Caco-2 (cell line): Measurements from ENCODE around the gene ADK. TPM values are rescaled to one million over a fixed set of nuclear protein-coding genes. Genes with fewer than 3 reads are reported as not detected.

Experiments used
- BruUV-seq: library from RNA; stranded (reverse); fragments of 400-500 nt; replicated peaks from 2 replicates; lab custom pipeline; 2021; lab: Mats Ljungman, UMichigan
- CTCF ChIA-PET: fragments of 300-600 bp; sonication (Branson Sonifier 250); formaldehyde crosslinking; loops from one replicate; lab custom pipeline; 2022; ENCODE audit warnings: antibody characterized with exemption; lab: Charles Lee
- POLR2A ChIA-PET: fragments of 300-600 bp; sonication (Branson Sonifier 250); formaldehyde crosslinking; loops from one replicate; lab custom pipeline; 2022; ENCODE audit warnings: antibody characterized with exemption; lab: Charles Lee
- DNase-seq, 2 experiments: peaks; one replicate each; pipeline versions ENCODE4 v3.0.0 to v3.0.0-alpha.2; 2020 to 2022
- H3K27me3 ChIP-seq: replicated peaks from 2 replicates; pipeline ENCODE4 v1.6.0; 2011; ENCODE audit warnings: low read length; ENCODE audit not compliant: control insufficient read depth, insufficient read depth
- H3K36me3 ChIP-seq: 2 replicates; pipeline ENCODE4 v1.5.1; 2011; ENCODE audit warnings: low read length; ENCODE audit not compliant: control insufficient read depth, insufficient read depth
- H3K4me1 ChIP-seq: fragments of 250-450 bp; sonication (Bioruptor Pico); 2 replicates; pipeline ENCODE4 v1.5.1; 2020; ENCODE audit warnings: mild to moderate bottlenecking
- H3K4me3 ChIP-seq: 2 replicates; pipeline ENCODE4 v1.5.1; 2011; ENCODE audit warnings: low read depth, mild to moderate bottlenecking, control low read depth, low read length
- H3K9me3 ChIP-seq: fragments of 250-450 bp; sonication (Bioruptor Pico); 2 replicates; pipeline ENCODE4 v1.5.1; 2020; ENCODE audit warnings: mild to moderate bottlenecking, moderate library complexity
- H3K27ac Mint-ChIP-seq: one replicate; pipeline ENCODE4 v1.8.0; 2022; ENCODE audit warnings: mixed read lengths; ENCODE audit not compliant: unreplicated experiment
- H3K27me3 Mint-ChIP-seq: one replicate; pipeline ENCODE4 v1.8.0; 2022; ENCODE audit warnings: mixed read lengths; ENCODE audit not compliant: insufficient read depth, unreplicated experiment
- H3K36me3 Mint-ChIP-seq: one replicate; pipeline ENCODE4 v1.8.0; 2022; ENCODE audit warnings: mild to moderate bottlenecking, mixed read lengths; ENCODE audit not compliant: insufficient read depth, unreplicated experiment
- H3K4me1 Mint-ChIP-seq: one replicate; pipeline ENCODE4 v1.8.0; 2022; ENCODE audit warnings: low read depth, mixed read lengths; ENCODE audit not compliant: unreplicated experiment
- H3K4me3 Mint-ChIP-seq: one replicate; pipeline ENCODE4 v1.8.0; 2022; ENCODE audit warnings: mild to moderate bottlenecking, moderate library complexity, mixed read lengths; ENCODE audit not compliant: unreplicated experiment
- H3K9me3 Mint-ChIP-seq: one replicate; pipeline ENCODE4 v1.8.0; 2022; ENCODE audit warnings: mixed read lengths; ENCODE audit not compliant: unreplicated experiment
- CTCF ChIP-seq, 2 experiments: fragments of 200-600 bp in 1 of 2; IDR thresholded peaks; 1 replicate in 1 of 2; 2 replicates in 1 of 2; pipeline versions ENCODE4 v1.5.1 to v1.8.0; 2011 to 2022; ENCODE audit warnings: antibody characterized with exemption in 1 of 2, control low read depth in 1 of 2, inconsistent platforms in 1 of 2, low read depth in 1 of 2, low read length in 1 of 2, mild to moderate bottlenecking in 1 of 2, moderate library complexity in 1 of 2; ENCODE audit not compliant: insufficient read depth in 1 of 2, severe bottlenecking in 1 of 2, unreplicated experiment in 1 of 2
- intact Hi-C: fragments of 100-400 bp; cut with micrococcal nuclease; formaldehyde crosslinking; loops from one replicate; pipeline ENCODE4 v1.10.0; 2022; ENCODE audit not compliant: unreplicated experiment
- total RNA-seq: library from RNA; stranded (reverse); gene quantifications from 2 replicates; pipeline ENCODE4 v1.2.3, GENCODE V29; 2022

Gene ADK
- total RNA-seq, 1 experiment from 2014 or later, result 105 TPM

GRCh38 chr10:74384615-74385183 lies 233.7 kb downstream of the ADK start:
- BruUV-seq, result no TSS peak
- no peak overlapping the region for H3K4me3 Mint-ChIP-seq
- CTCF ChIA-PET, result no interaction called here

GRCh38 chr10:74388801-74389200 lies 237.8 kb downstream of the ADK start:
- Mint-ChIP-seq H3K27ac (no peak overlapping the region), H3K4me1 (no peaks in the 10 kb centered on the region), H3K36me3 (no peaks in the 10 kb centered on the region), H3K27me3 (no peaks in the 10 kb centered on the region), H3K9me3 (no peaks in the 10 kb centered on the region), H3K4me3 (no peak overlapping the region)
- Histone ChIP-seq H3K27me3 (no peaks in the 10 kb centered on the region), H3K4me3 (no peak overlapping the region), H3K9me3 (no peaks in the 10 kb centered on the region), H3K36me3 (no peaks in the 10 kb centered on the region), H3K4me1 (no peaks in the 10 kb centered on the region)
- POLR2A ChIA-PET, result no interaction called here
- no peak for DNase-seq
- no TSS peak for BruUV-seq
- intact Hi-C loops, result no loop called here
- CTCF ChIA-PET, result no interaction called here
- TF ChIP-seq CTCF (IDR thresholded peaks at IDR 0.05; ENCODE audit: insufficient read depth in 1 of 2, low read depth in 1 of 2, low read length in 1 of 2, severe bottlenecking in 1 of 2, unreplicated experiment in 1 of 2), result no peak

More at GRCh38 chr10:74384615-74385183, 233.7 kb downstream of the ADK start:
- Mint-ChIP-seq H3K27ac (no peak overlapping the region), H3K27me3 (no peaks in the 10 kb centered on the region), H3K4me1 (peaks cover 11% of the 10 kb centered on the region), H3K36me3 (no peaks in the 10 kb centered on the region), H3K9me3 (no peaks in the 10 kb centered on the region)
- POLR2A ChIA-PET, result no interaction called here
- Histone ChIP-seq H3K36me3 (no peaks in the 10 kb centered on the region), H3K4me1 (no peaks in the 10 kb centered on the region), H3K27me3 (no peaks in the 10 kb centered on the region), H3K9me3 (no peaks in the 10 kb centered on the region), H3K4me3 (no peak overlapping the region)
- intact Hi-C loops, result no loop called here
- DNase-seq, result no peak
- TF ChIP-seq CTCF (IDR thresholded peaks at IDR 0.05; ENCODE audit: insufficient read depth in 1 of 2, low read depth in 1 of 2, low read length in 1 of 2, severe bottlenecking in 1 of 2, unreplicated experiment in 1 of 2), result no peak

GRCh38 chr10:74391786-74392185 lies 240.8 kb downstream of the ADK start:
- CTCF ChIA-PET, result no interaction called here
- no peaks in the 10 kb centered on the region for H3K36me3 ChIP-seq
- no peak overlapping the region for H3K4me3 ChIP-seq
- no peak for TF ChIP-seq CTCF (IDR thresholded peaks at IDR 0.05; ENCODE audit: insufficient read depth in 1 of 2, low read depth in 1 of 2, low read length in 1 of 2, severe bottlenecking in 1 of 2, unreplicated experiment in 1 of 2)
- no peak for DNase-seq
- no peaks in the 10 kb centered on the region for H3K27me3 ChIP-seq
- H3K9me3 ChIP-seq, result no peaks in the 10 kb centered on the region
- Mint-ChIP-seq H3K4me1 (peaks cover 7% of the 10 kb centered on the region), H3K36me3 (peaks cover 11% of the 10 kb centered on the region), H3K9me3 (no peaks in the 10 kb centered on the region), H3K27me3 (no peaks in the 10 kb centered on the region), H3K27ac (no peak overlapping the region), H3K4me3 (no peak overlapping the region)
- POLR2A ChIA-PET, result no interaction called here
- intact Hi-C loops, result no loop called here
- H3K4me1 ChIP-seq, result no peaks in the 10 kb centered on the region
- BruUV-seq, result no TSS peak
